Pons (tissue), 1 donor: Measurements from ENCODE around the gene MRGPRX3.
A peak's percentile ranks its signal among the peaks of the same experiment; 100 is the strongest.

ENCODE experiments used
- DNase-seq: peaks from one replicate; pipeline ENCODE4 v3.0.0-alpha.2; 2016; ENCODE audit warnings: low spot score

Gene MRGPRX3

GRCh38 chr11:18168372-18168771, 36.0 kb downstream of the MRGPRX3 start:
- no peak for DNase-seq

GRCh38 chr11:18171377-18172000, 39.1 kb downstream of the MRGPRX3 start:
- peak; percentile 28 for DNase-seq

- DNase-seq: no peak
These were observed 40.3 kb downstream of the MRGPRX3 start, which contains the start of gene MRGPRX4 for GRCh38 chr11:18172666-18173065. Gene MRGPRX4 (plus strand): TSS chr11:18172837. CDS start chr11:18173257, 420 bp downstream.

GRCh38 chr11:18173225-18173866, 41.0 kb downstream of the MRGPRX3 start:
- no peak for DNase-seq
